Calu3 (cell line): Measurements from ENCODE around the gene IMMP2L. TPM values are rescaled to one million over a fixed set of nuclear protein-coding genes. Genes with fewer than 3 reads are reported as not detected.

Source experiments
- BruUV-seq: library from RNA; stranded (reverse); fragments of 400-500 nt; replicated peaks from 2 replicates; lab custom pipeline; 2021; lab: Mats Ljungman, UMichigan
- CTCF ChIA-PET: fragments of 300-600 bp; sonication (Branson Sonifier 250); formaldehyde crosslinking; loops from one replicate; lab custom pipeline; 2022; ENCODE audit warnings: antibody characterized with exemption; lab: Charles Lee
- DNase-seq: peaks from one replicate; pipeline ENCODE4 v3.0.0; 2022
- H3K27ac Mint-ChIP-seq: one replicate; pipeline ENCODE4 v1.8.0; 2022; ENCODE audit warnings: mixed read lengths; ENCODE audit not compliant: unreplicated experiment
- H3K27me3 Mint-ChIP-seq: one replicate; pipeline ENCODE4 v1.8.0; 2022; ENCODE audit warnings: mixed read lengths; ENCODE audit not compliant: unreplicated experiment
- H3K36me3 Mint-ChIP-seq: one replicate; pipeline ENCODE4 v1.8.0; 2022; ENCODE audit warnings: mild to moderate bottlenecking, moderate library complexity, mixed read lengths; ENCODE audit not compliant: insufficient read depth, unreplicated experiment
- H3K4me1 Mint-ChIP-seq: one replicate; pipeline ENCODE4 v1.8.0; 2022; ENCODE audit warnings: mild to moderate bottlenecking, low read depth, mixed read lengths; ENCODE audit not compliant: unreplicated experiment
- H3K4me3 Mint-ChIP-seq: one replicate; pipeline ENCODE4 v1.8.0; 2022; ENCODE audit warnings: mild to moderate bottlenecking, low read depth, moderate library complexity, mixed read lengths; ENCODE audit not compliant: unreplicated experiment
- H3K9me3 Mint-ChIP-seq: one replicate; pipeline ENCODE4 v1.8.0; 2022; ENCODE audit warnings: low read depth, mixed read lengths; ENCODE audit not compliant: unreplicated experiment
- intact Hi-C: fragments of 100-400 bp; cut with micrococcal nuclease; formaldehyde crosslinking; loops from one replicate; pipeline ENCODE4 v1.10.0; 2022; ENCODE audit not compliant: unreplicated experiment
- total RNA-seq: library from RNA; stranded (reverse); gene quantifications from 2 replicates; pipeline ENCODE4 v1.2.3, GENCODE V29; 2022
- TF ChIP-seq, protein P1 (sequence below): fragments of 200-600 bp; IDR thresholded peaks from one replicate; pipeline ENCODE4 v1.8.0; 2022; ENCODE audit warnings: antibody characterized with exemption; ENCODE audit not compliant: unreplicated experiment

IMMP2L gene
- total RNA-seq, 1 experiment from 2014 or later: 28.6 TPM

DNA sequence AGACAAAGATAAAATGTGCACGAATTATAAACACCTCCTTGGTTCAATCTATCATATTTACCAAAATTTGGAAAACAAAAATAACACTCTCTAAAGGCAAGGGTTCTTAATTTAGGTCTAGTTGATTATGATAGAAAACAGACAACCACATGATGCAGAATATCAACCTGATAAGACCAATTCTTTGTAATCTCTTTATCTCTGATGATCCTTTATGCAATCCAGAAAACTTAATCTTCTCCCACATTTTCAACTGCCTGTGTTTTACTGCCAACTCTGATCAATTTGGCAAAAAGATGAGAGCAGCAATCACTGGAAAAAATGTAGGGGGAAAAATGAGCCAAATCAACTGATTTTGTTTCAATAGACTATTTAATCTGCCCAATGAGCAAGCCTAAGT is 322.9 kb downstream of the IMMP2L start:
- TF ChIP-seq, protein P1, sequence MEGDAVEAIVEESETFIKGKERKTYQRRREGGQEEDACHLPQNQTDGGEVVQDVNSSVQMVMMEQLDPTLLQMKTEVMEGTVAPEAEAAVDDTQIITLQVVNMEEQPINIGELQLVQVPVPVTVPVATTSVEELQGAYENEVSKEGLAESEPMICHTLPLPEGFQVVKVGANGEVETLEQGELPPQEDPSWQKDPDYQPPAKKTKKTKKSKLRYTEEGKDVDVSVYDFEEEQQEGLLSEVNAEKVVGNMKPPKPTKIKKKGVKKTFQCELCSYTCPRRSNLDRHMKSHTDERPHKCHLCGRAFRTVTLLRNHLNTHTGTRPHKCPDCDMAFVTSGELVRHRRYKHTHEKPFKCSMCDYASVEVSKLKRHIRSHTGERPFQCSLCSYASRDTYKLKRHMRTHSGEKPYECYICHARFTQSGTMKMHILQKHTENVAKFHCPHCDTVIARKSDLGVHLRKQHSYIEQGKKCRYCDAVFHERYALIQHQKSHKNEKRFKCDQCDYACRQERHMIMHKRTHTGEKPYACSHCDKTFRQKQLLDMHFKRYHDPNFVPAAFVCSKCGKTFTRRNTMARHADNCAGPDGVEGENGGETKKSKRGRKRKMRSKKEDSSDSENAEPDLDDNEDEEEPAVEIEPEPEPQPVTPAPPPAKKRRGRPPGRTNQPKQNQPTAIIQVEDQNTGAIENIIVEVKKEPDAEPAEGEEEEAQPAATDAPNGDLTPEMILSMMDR: no peak
- DNase-seq: no peak
- Mint-ChIP-seq H3K4me3 (peak overlapping the region; percentile 20), H3K36me3 (no peaks in the 10 kb centered on the region), H3K9me3 (peaks cover 3% of the 10 kb centered on the region), H3K4me1 (peaks cover 16% of the 10 kb centered on the region), H3K27ac (peak overlapping the region; percentile 35), H3K27me3 (no peaks in the 10 kb centered on the region)
- CTCF ChIA-PET: interaction anchor here (1.3 kb wide), 1 partner anchor 16 kb away, joined by 3 read pairs; no protein-coding TSS in a partner anchor
- BruUV-seq: no TSS peak
- intact Hi-C loops: no loop called here

DNA sequence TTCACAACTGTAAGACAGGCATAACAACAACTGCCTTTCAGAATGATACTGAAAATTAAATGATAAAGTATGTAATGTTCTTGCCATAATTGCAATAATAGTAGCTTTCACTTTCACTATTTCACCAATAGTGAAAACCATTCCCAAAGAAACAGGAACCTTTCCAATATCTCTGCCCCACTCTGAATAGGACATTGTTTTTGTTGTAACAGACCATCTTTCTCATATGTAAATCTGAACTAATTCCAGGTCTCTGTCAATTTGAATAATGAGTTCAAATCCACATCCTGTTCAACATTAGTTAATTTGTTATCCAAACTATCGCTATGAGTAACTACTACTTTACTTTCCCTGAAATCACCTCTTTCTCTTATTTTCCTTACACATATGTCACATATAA is 323.4 kb downstream of the IMMP2L start:
- H3K4me3 Mint-ChIP-seq: peak overlapping the region; percentile 20
- no TSS peak for BruUV-seq
- peak overlapping the region; percentile 35 for H3K27ac Mint-ChIP-seq

GRCh38 chr7:111235709-111236108 is 326.6 kb downstream of the IMMP2L start:
- CTCF ChIA-PET: no interaction called here
- Mint-ChIP-seq H3K36me3 (peaks cover 5% of the 10 kb centered on the region), H3K4me3 (no peak overlapping the region), H3K27ac (no peak overlapping the region), H3K9me3 (peaks cover 3% of the 10 kb centered on the region), H3K27me3 (no peaks in the 10 kb centered on the region), H3K4me1 (peaks cover 38% of the 10 kb centered on the region)
- no TSS peak for BruUV-seq
- intact Hi-C loops: no loop called here
- no peak for DNase-seq
- TF ChIP-seq, protein P1: no peak

More for the DNA sequence above, 323.4 kb downstream of the IMMP2L start:
- Mint-ChIP-seq H3K36me3 (no peaks in the 10 kb centered on the region), H3K27me3 (no peaks in the 10 kb centered on the region), H3K4me1 (peaks cover 16% of the 10 kb centered on the region), H3K9me3 (peaks cover 3% of the 10 kb centered on the region)
- DNase-seq: no peak
- TF ChIP-seq, protein P1: no peak
- intact Hi-C loops: no loop called here
- CTCF ChIA-PET: interaction anchor here (1.3 kb wide), 1 partner anchor 16 kb away, joined by 3 read pairs; no protein-coding TSS in a partner anchor

GRCh38 chr7:111232249-111233084 is 329.8 kb downstream of the IMMP2L start:
- TF ChIP-seq, protein P1: no peak
- CTCF ChIA-PET: interaction anchor here (0.7 to 1.1 kb wide), 3 partner anchors 10 to 34 kb away, joined by 3 to 4 read pairs (median 3); no protein-coding TSS in a partner anchor
- Mint-ChIP-seq H3K9me3 (peaks cover 3% of the 10 kb centered on the region), H3K4me3 (peak overlapping the region; percentile 63), H3K27me3 (no peaks in the 10 kb centered on the region), H3K4me1 (peaks cover 27% of the 10 kb centered on the region), H3K36me3 (peaks cover 5% of the 10 kb centered on the region), H3K27ac (peak overlapping the region; percentile 90)
- intact Hi-C loops: loop anchor here (2.0 to 5.0 kb wide), 2 partner anchors 34 to 130 kb away; no protein-coding TSS in a partner anchor
- no peak for DNase-seq
- no TSS peak for BruUV-seq
